CD1c-positive myeloid dendritic cell (primary cell): ENCODE measurements around the gene ELOF1.
"Not testable (repeated sequence)": the region's sequence is repeated elsewhere in the genome, so short reads cannot be mapped to it uniquely, and the experiment has no call there.

ENCODE experiments used
- DNase-seq: peaks from one replicate; pipeline ENCODE4 v3.0.0-alpha.2; 2016; ENCODE audit errors: extremely low spot score

ELOF1 gene

GRCh38 chr19:11558881-11559828 is at the start of gene ELOF1:
TSS of gene ELOF1 (minus strand) at chr19:11559230. CDS start at chr19:11554347, 4,883 bp downstream.
- peak; percentile 100 for DNase-seq

- DNase-seq, result no peak
Measured at GRCh38 chr19:11606484-11606883, 47.5 kb upstream of the ELOF1 start.

- DNase-seq, result not testable (repeated sequence)
Measured at GRCh38 chr19:11599704-11600103, 40.7 kb upstream of the ELOF1 start.

GRCh38 chr19:11598746-11599145 is 39.7 kb upstream of the ELOF1 start:
- DNase-seq, result no peak

GRCh38 chr19:11598103-11598483 is 39.1 kb upstream of the ELOF1 start:
- no peak for DNase-seq

- DNase-seq, result peak; percentile 98
Measured at GRCh38 chr19:11597202-11598102, 38.4 kb upstream of the ELOF1 start, which contains the start of gene ZNF627. TSS of gene ZNF627 (plus strand) at chr19:11597483. CDS start at chr19:11597628, 145 bp downstream.

- no peak for DNase-seq
Measured at GRCh38 chr19:11596156-11596555, 37.1 kb upstream of the ELOF1 start.

- no peak for DNase-seq
Measured at GRCh38 chr19:11594084-11594483, 35.1 kb upstream of the ELOF1 start.

GRCh38 chr19:11587975-11588631 is 29.1 kb upstream of the ELOF1 start:
- no peak for DNase-seq

GRCh38 chr19:11587302-11587974 is 28.4 kb upstream of the ELOF1 start:
- DNase-seq, result peak; percentile 87

GRCh38 chr19:11586331-11586730 is 27.3 kb upstream of the ELOF1 start:
- no peak for DNase-seq

- peak; percentile 72 for DNase-seq
Measured at GRCh38 chr19:11581740-11582139, 22.7 kb upstream of the ELOF1 start.

GRCh38 chr19:11580116-11580515 is 21.1 kb upstream of the ELOF1 start:
- DNase-seq, result peak; percentile 59

- peak; percentile 92 for DNase-seq
Measured at GRCh38 chr19:11578258-11579142, 19.5 kb upstream of the ELOF1 start.

- peak; percentile 89 for DNase-seq
Measured at GRCh38 chr19:11577451-11578257, 18.6 kb upstream of the ELOF1 start, which contains the start of gene ACP5. TSS of gene ACP5 (minus strand) at chr19:11577645. CDS start at chr19:11577317, 328 bp downstream.

- peak; percentile 61 for DNase-seq
Measured at GRCh38 chr19:11576227-11576626, 17.2 kb upstream of the ELOF1 start.

- DNase-seq, result no peak
Measured at GRCh38 chr19:11574689-11575088, 15.7 kb upstream of the ELOF1 start.

- DNase-seq, result not testable (repeated sequence)
Measured at GRCh38 chr19:11573763-11574162, 14.7 kb upstream of the ELOF1 start.

- DNase-seq, result not testable (repeated sequence)
Measured at GRCh38 chr19:11573354-11573753, 14.3 kb upstream of the ELOF1 start.
